Measurements from ENCODE around the gene SLC35A4. TPM values are rescaled to one million over a fixed set of nuclear protein-coding genes. Genes with fewer than 3 reads are reported as not detected.

Gene SLC35A4
- 77.5 TPM for total RNA-seq
- long read RNA-seq, transcript SLC35A4-201 (3 exons, 3,041 nt): major isoform, 21 of 48 reads
- long read RNA-seq, partial matches to known transcripts: 27 of 48 reads
- long read RNA-seq, other reads (novel, unspliced or antisense): 0 of 48 reads

- intact Hi-C loops (cut with micrococcal nuclease): no loop called here
- peak; percentile 96 for DNase-seq
- peak; percentile 94 for ATAC-seq
Observed at GRCh38 chr5:140564196-140565023, at the start of gene SLC35A4, which contains the start of gene APBB3. SLC35A4 (plus strand) TSS chr5:140564828; CDS start chr5:140567170, 2,342 bp downstream. APBB3 (minus strand) TSS chr5:140564598; CDS start chr5:140564245, 353 bp downstream.

- intact Hi-C loops (cut with micrococcal nuclease): no loop called here
- no peak for ATAC-seq
Observed at GRCh38 chr5:140524003-140524402, 40.6 kb upstream of the SLC35A4 start.

GRCh38 chr5:140540227-140540626 lies 24.4 kb upstream of the SLC35A4 start:
- DNase-seq (no peak), ATAC-seq (no peak)
- intact Hi-C loops (cut with micrococcal nuclease): no loop called here

More at GRCh38 chr5:140524003-140524402, 40.6 kb upstream of the SLC35A4 start:
- DNase-seq: no peak

- ATAC-seq (no peak), DNase-seq (no peak)
- intact Hi-C loops (cut with micrococcal nuclease): no loop called here
Observed at GRCh38 chr5:140542972-140543371, 21.7 kb upstream of the SLC35A4 start.

GRCh38 chr5:140544986-140545385 lies 19.6 kb upstream of the SLC35A4 start:
- DNase-seq (no peak), ATAC-seq (no peak)
- intact Hi-C loops (cut with micrococcal nuclease): no loop called here

- no peak for DNase-seq
- intact Hi-C loops (cut with micrococcal nuclease): no loop called here
- ATAC-seq: no peak
Observed at GRCh38 chr5:140545606-140546005, 19.0 kb upstream of the SLC35A4 start.

- no peak for DNase-seq
- intact Hi-C loops (cut with micrococcal nuclease): no loop called here
- peak; percentile 3 for ATAC-seq
Observed at GRCh38 chr5:140546851-140547507, 17.6 kb upstream of the SLC35A4 start.

- intact Hi-C loops (cut with micrococcal nuclease): no loop called here
- DNase-seq (peak; percentile 98), ATAC-seq (peak; percentile 89)
Observed at GRCh38 chr5:140547508-140548299, 16.9 kb upstream of the SLC35A4 start, which contains the start of gene EIF4EBP3. EIF4EBP3 (plus strand) TSS chr5:140547662; CDS start chr5:140547738, 76 bp downstream.

- ATAC-seq: no peak
- DNase-seq: no peak
- intact Hi-C loops (cut with micrococcal nuclease): no loop called here
Observed at GRCh38 chr5:140548300-140548688, 16.3 kb upstream of the SLC35A4 start.

- no peak for DNase-seq
- intact Hi-C loops (cut with micrococcal nuclease): no loop called here
- ATAC-seq: no peak
Observed at GRCh38 chr5:140548791-140549190, 15.8 kb upstream of the SLC35A4 start.

GRCh38 chr5:140549237-140550144 lies 15.1 kb upstream of the SLC35A4 start:
- DNase-seq: peak; percentile 51
- intact Hi-C loops (cut with micrococcal nuclease): no loop called here
- peak; percentile 22 for ATAC-seq

GRCh38 chr5:140550147-140551079 lies 14.2 kb upstream of the SLC35A4 start:
- ATAC-seq (no peak), DNase-seq (no peak)
- intact Hi-C loops (cut with micrococcal nuclease): no loop called here

- intact Hi-C loops (cut with micrococcal nuclease): no loop called here
- DNase-seq (no peak), ATAC-seq (no peak)
Observed at GRCh38 chr5:140551872-140552271, 12.8 kb upstream of the SLC35A4 start.

- intact Hi-C loops (cut with micrococcal nuclease): no loop called here
Observed at GRCh38 chr5:140553657-140554056, 11.0 kb upstream of the SLC35A4 start.

GRCh38 chr5:140554454-140554853 lies 10.2 kb upstream of the SLC35A4 start:
- DNase-seq (no peak), ATAC-seq (no peak)
- intact Hi-C loops (cut with micrococcal nuclease): no loop called here

More at GRCh38 chr5:140553657-140554056, 11.0 kb upstream of the SLC35A4 start:
- ATAC-seq (no peak), DNase-seq (no peak)

- ATAC-seq (no peak), DNase-seq (no peak)
- intact Hi-C loops (cut with micrococcal nuclease): no loop called here
Observed at GRCh38 chr5:140555747-140556312, 8.8 kb upstream of the SLC35A4 start.

- intact Hi-C loops (cut with micrococcal nuclease): no loop called here
- DNase-seq: no peak
- no peak for ATAC-seq
Observed at GRCh38 chr5:140556438-140556837, 8.2 kb upstream of the SLC35A4 start.
